OCI-LY7 (cell line): ENCODE measurements around the gene RAB7A. TPM values are rescaled to one million over a fixed set of nuclear protein-coding genes. Genes with fewer than 3 reads are reported as not detected.

Source experiments
- BruUV-seq: library from RNA; stranded (reverse); fragments of 400-500 nt; replicated peaks from 2 replicates; lab custom pipeline; 2021; lab: Mats Ljungman, UMichigan
- CTCF ChIA-PET: fragments of 300-600 bp; sonication (Branson Sonifier 250); formaldehyde crosslinking; loops from one replicate; lab custom pipeline; 2022; ENCODE audit warnings: antibody characterized with exemption; ENCODE audit not compliant: unreplicated experiment; lab: Charles Lee
- POLR2A ChIA-PET: fragments of 300-600 bp; sonication (Branson Sonifier 250); formaldehyde crosslinking; loops from one replicate; lab custom pipeline; 2022; ENCODE audit warnings: antibody characterized with exemption; lab: Charles Lee
- DNase-seq: peaks from one replicate; pipeline ENCODE4 v3.0.0-alpha.2; 2015; ENCODE audit warnings: low spot score
- H2AFZ ChIP-seq: fragments of 200-600 bp; sonication (generic), shearing (Covaris generic); 2 replicates; pipeline ENCODE4 v1.6.1; 2014; ENCODE audit warnings: mild to moderate bottlenecking, antibody characterized with exemption, low read length, moderate library complexity
- H3K27ac ChIP-seq: fragments of 200-600 bp; sonication (generic); 2 replicates; pipeline ENCODE4 v1.5.1; 2014; ENCODE audit warnings: mixed run types, low read depth, mild to moderate bottlenecking, moderate library complexity, low read length, inconsistent platforms; ENCODE audit not compliant: poor library complexity, severe bottlenecking
- H3K36me3 ChIP-seq: fragments of 200-600 bp; sonication (generic); 2 replicates; pipeline ENCODE4 v1.6.1; 2014; ENCODE audit warnings: mild to moderate bottlenecking, antibody characterized with exemption, low read length, moderate library complexity, mixed read lengths; ENCODE audit not compliant: insufficient read depth
- H3K4me1 ChIP-seq: fragments of 200-600 bp; sonication (generic); 2 replicates; pipeline ENCODE4 v1.5.1; 2014; ENCODE audit warnings: mild to moderate bottlenecking, low read length; ENCODE audit not compliant: insufficient read depth, poor library complexity, severe bottlenecking
- H3K4me2 ChIP-seq: fragments of 200-600 bp; sonication (generic); 2 replicates; pipeline ENCODE4 v1.6.1; 2014; ENCODE audit warnings: mild to moderate bottlenecking, low read length
- H3K4me3 ChIP-seq: fragments of 200-600 bp; sonication (generic); 2 replicates; pipeline ENCODE4 v1.5.1; 2014; ENCODE audit warnings: mild to moderate bottlenecking, low read depth, low read length; ENCODE audit not compliant: poor library complexity, severe bottlenecking
- H3K79me2 ChIP-seq: fragments of 200-600 bp; sonication (generic); 2 replicates; pipeline ENCODE4 v1.6.1; 2016; ENCODE audit warnings: low read depth, mild to moderate bottlenecking, low read length, moderate library complexity, mixed read lengths; ENCODE audit not compliant: insufficient read depth
- H3K9me2 ChIP-seq: fragments of 200-600 bp; sonication (generic); 2 replicates; pipeline ENCODE4 v1.6.1; 2016; ENCODE audit warnings: mild to moderate bottlenecking, low read length, mixed read lengths; ENCODE audit not compliant: insufficient read depth
- H3K9me3 ChIP-seq: fragments of 200-600 bp; sonication (generic); 2 replicates; pipeline ENCODE4 v1.6.1; 2014; ENCODE audit warnings: mild to moderate bottlenecking, mixed run types, low read length, mixed read lengths
- H4K20me1 ChIP-seq: fragments of 200-600 bp; sonication (generic); 2 replicates; pipeline ENCODE4 v1.6.1; 2014; ENCODE audit warnings: mild to moderate bottlenecking, antibody characterized with exemption, low read length, moderate library complexity, mixed read lengths; ENCODE audit not compliant: insufficient read depth
- CTCF ChIP-seq: fragments of 200-600 bp; sonication (generic); conservative IDR thresholded peaks from 2 replicates; pipeline ENCODE4 v1.5.1; 2014; ENCODE audit warnings: mild to moderate bottlenecking, antibody characterized with exemption, low read length, moderate library complexity, mixed read lengths
- EZH2phosphoT487 ChIP-seq: fragments of 200-600 bp; sonication (generic); IDR thresholded peaks from 2 replicates; pipeline ENCODE4 v1.6.1; 2018; ENCODE audit warnings: low read depth, borderline replicate concordance, mild to moderate bottlenecking, mixed run types, antibody characterized with exemption, low read length, moderate library complexity, mixed read lengths
- intact Hi-C: fragments of 100-400 bp; cut with micrococcal nuclease; formaldehyde crosslinking; loops from one replicate; pipeline ENCODE4 v1.10.0; 2022; ENCODE audit not compliant: unreplicated experiment
- small RNA-seq: library from RNA; depleted of rRNA; stranded (forward); fragments of <200 nt; gene quantifications from one replicate; pipeline ENCODE3, GENCODE V24; 2014
- total RNA-seq, 2 experiments: library from RNA; depleted of rRNA in 1 of 2; stranded (reverse); fragments of >200 nt in 1 of 2; shearing (Covaris generic) in 1 of 2; gene quantifications; 2 replicates each; pipeline ENCODE4 v1.2.3, GENCODE V29; 2014 to 2022

The RAB7A gene
- total RNA-seq, 2 experiments from 2014 or later, result 24.5 to 143 TPM

- Histone ChIP-seq H2AFZ (no peak overlapping the region), H3K9me3 (peaks cover 18% of the 10 kb centered on the region; the same call in 1 of the 2 replicates), H3K27ac (no peak overlapping the region), H3K36me3 (peaks cover 13% of the 10 kb centered on the region), H3K9me2 (no peaks in the 10 kb centered on the region), H3K4me1 (no peaks in the 10 kb centered on the region), H3K4me2 (no peak overlapping the region), H3K4me3 (no peak overlapping the region), H4K20me1 (no peaks in the 10 kb centered on the region), H3K79me2 (no peaks in the 10 kb centered on the region)
- ChIA-PET CTCF (no interaction called here), POLR2A (no interaction called here)
- intact Hi-C loops, result no loop called here
- BruUV-seq, result no TSS peak
- no peak for TF ChIP-seq EZH2phosphoT487
- TF ChIP-seq CTCF, result peak; percentile 67
- no peak for DNase-seq
Observed at GRCh38 chr3:128863560-128863959, 137.6 kb downstream of the RAB7A start.

Small RNAs within 50 kb of the gene (small RNA-seq; reads per million reads assigned to genes)
- not detected for gene RF00399

Other genes starting within 250 kb of the RAB7A start
- gene GATA2, start 233.0 kb upstream of the RAB7A start, total RNA-seq (2014; rRNA removed; shearing (Covaris generic)), result not detected in 2 replicates
- not detected in 2 replicates for gene GATA2, start 233.0 kb upstream of the RAB7A start, total RNA-seq (2022)
- 148 and 149 TPM in 2 replicates for gene RPN1, start 75.4 kb upstream of the RAB7A start, total RNA-seq (2014; rRNA removed; shearing (Covaris generic))
- 115 and 123 TPM in 2 replicates for gene RPN1, start 75.4 kb upstream of the RAB7A start, total RNA-seq (2022)
- 88.5 and 93.7 TPM in 2 replicates for gene ACAD9, start 153.4 kb downstream of the RAB7A start, total RNA-seq (2014; rRNA removed; shearing (Covaris generic))
- 56.8 and 69.5 TPM in 2 replicates for gene ACAD9, start 153.4 kb downstream of the RAB7A start, total RNA-seq (2022)